Trophoblast cell (in vitro differentiated cells and primary cell): ENCODE measurements around the gene GARIN5A.

ENCODE experiments used
- DNase-seq, 2 donors: peaks; one replicate each; pipeline ENCODE4 v3.0.0-alpha.2; 2016
- H2AFZ ChIP-seq: 2 replicates; pipeline ENCODE4 v1.6.1; 2013; ENCODE audit warnings: low read length, moderate library complexity, mild to moderate bottlenecking; ENCODE audit not compliant: insufficient read depth, poor library complexity
- H2AK5ac ChIP-seq: 2 replicates; pipeline ENCODE4 v1.6.1; 2013; ENCODE audit warnings: mild to moderate bottlenecking, low read length
- H2BK120ac ChIP-seq: 2 replicates; pipeline ENCODE4 v1.6.1; 2013; ENCODE audit warnings: low read length, mild to moderate bottlenecking, moderate library complexity; ENCODE audit not compliant: insufficient read depth, poor library complexity
- H2BK12ac ChIP-seq: 2 replicates; pipeline ENCODE4 v1.6.1; 2013; ENCODE audit warnings: mild to moderate bottlenecking, low read length, moderate library complexity
- H2BK5ac ChIP-seq: 2 replicates; pipeline ENCODE4 v1.6.1; 2013; ENCODE audit warnings: low read length, low read depth, moderate library complexity, mild to moderate bottlenecking; ENCODE audit not compliant: poor library complexity
- H3K14ac ChIP-seq: 2 replicates; pipeline ENCODE4 v1.6.1; 2013; ENCODE audit warnings: mild to moderate bottlenecking, low read length
- H3K18ac ChIP-seq: 2 replicates; pipeline ENCODE4 v1.6.1; 2013; ENCODE audit warnings: mild to moderate bottlenecking, low read length
- H3K23ac ChIP-seq: 2 replicates; pipeline ENCODE4 v1.6.1; 2013; ENCODE audit warnings: low read length
- H3K27ac ChIP-seq: 2 replicates; pipeline ENCODE4 v1.5.1; 2013; ENCODE audit warnings: low read depth, mild to moderate bottlenecking, inconsistent platforms, low read length, moderate library complexity
- H3K27me3 ChIP-seq: 2 replicates; pipeline ENCODE4 v1.6.1; 2013; ENCODE audit warnings: inconsistent platforms, mild to moderate bottlenecking, low read length, moderate library complexity; ENCODE audit not compliant: insufficient read depth
- H3K36me3 ChIP-seq, 2 experiments: 1 replicate in 1 of 2; 2 replicates in 1 of 2; pipeline ENCODE4 v1.6.1; 2013; ENCODE audit warnings: low read length in 2 of 2, mild to moderate bottlenecking in 2 of 2, moderate library complexity in 1 of 2; ENCODE audit not compliant: insufficient read depth in 2 of 2, control insufficient read depth in 1 of 2
- H3K4ac ChIP-seq: 2 replicates; pipeline ENCODE4 v1.6.1; 2013; ENCODE audit warnings: low read depth, mild to moderate bottlenecking, low read length, moderate library complexity
- H3K4me1 ChIP-seq, 2 experiments: 1 replicate in 1 of 2; 2 replicates in 1 of 2; pipeline ENCODE4 v1.6.1; 2013; ENCODE audit warnings: low read length in 2 of 2, mild to moderate bottlenecking in 2 of 2, moderate library complexity in 1 of 2; ENCODE audit not compliant: insufficient read depth in 2 of 2, control insufficient read depth in 1 of 2
- H3K4me2 ChIP-seq: 2 replicates; pipeline ENCODE4 v1.6.1; 2013; ENCODE audit warnings: inconsistent platforms, mild to moderate bottlenecking, low read length, moderate library complexity
- H3K4me3 ChIP-seq: 2 replicates; pipeline ENCODE4 v1.5.1; 2013; ENCODE audit warnings: mild to moderate bottlenecking, low read depth, low read length, inconsistent platforms
- H3K79me1 ChIP-seq: one replicate; pipeline ENCODE4 v1.6.1; 2013; ENCODE audit warnings: low read length
- H3K79me2 ChIP-seq: 2 replicates; pipeline ENCODE4 v1.6.1; 2013; ENCODE audit warnings: low read length, mild to moderate bottlenecking; ENCODE audit not compliant: control insufficient read depth, insufficient read depth, poor library complexity
- H3K9ac ChIP-seq: 2 replicates; pipeline ENCODE4 v1.6.1; 2013; ENCODE audit warnings: mild to moderate bottlenecking, low read length
- H3K9me3 ChIP-seq: 2 replicates; pipeline ENCODE4 v1.6.1; 2013; ENCODE audit warnings: low read depth, mild to moderate bottlenecking, control low read depth, inconsistent platforms, low read length; ENCODE audit not compliant: insufficient read depth
- H4K12ac ChIP-seq: 2 replicates; pipeline ENCODE4 v1.6.1; 2013; ENCODE audit warnings: low read depth, mild to moderate bottlenecking, low read length, moderate library complexity
- H4K8ac ChIP-seq: 2 replicates; pipeline ENCODE4 v1.6.1; 2013; ENCODE audit warnings: low read depth, mild to moderate bottlenecking, low read length, moderate library complexity
- H4K91ac ChIP-seq: one replicate; pipeline ENCODE4 v1.6.1; 2013; ENCODE audit warnings: low read depth, mild to moderate bottlenecking, low read length, moderate library complexity
- WGBS: extraction: QIAGEN DNeasy Blood & Tissue Kit; methylation state at CpG from one replicate; pipeline ENCODE4 v1.1.7; 2013; ENCODE audit warnings: missing lambda C conversion rate; ENCODE audit not compliant: insufficient read length, insufficient coverage; ENCODE audit errors: extremely low coverage; 5-methylcytosine and 5-hydroxymethylcytosine counted together

Gene GARIN5A

DNA sequence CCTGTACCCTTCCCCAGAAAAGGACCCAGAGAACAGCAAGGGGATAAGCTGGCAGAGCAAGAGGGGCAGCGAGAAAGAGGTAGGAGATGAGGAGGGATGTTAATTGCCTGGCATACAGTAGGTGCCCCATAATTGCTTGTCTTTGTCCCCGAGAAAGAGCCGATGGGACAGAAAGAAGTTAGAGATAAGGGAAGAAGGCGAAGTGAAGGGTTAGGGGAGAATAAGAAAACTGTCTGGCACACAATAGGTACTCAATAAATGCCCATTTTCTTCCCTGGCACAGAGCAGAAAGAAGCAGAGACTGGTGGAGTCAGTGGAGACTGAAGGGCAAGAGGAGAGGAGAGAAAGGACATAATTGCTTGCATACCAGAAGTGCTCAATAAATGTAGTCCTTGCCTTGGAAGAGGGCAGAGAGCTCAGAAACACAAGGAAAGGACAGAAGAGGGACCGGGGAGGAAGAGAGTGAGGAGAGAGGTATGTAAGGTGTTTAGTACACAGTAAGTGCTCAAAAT is 18.4 kb upstream of the GARIN5A start:
- Histone ChIP-seq H3K9me3 (peaks cover 4% of the 10 kb centered on the region), H3K23ac (no peak overlapping the region)

DNA sequence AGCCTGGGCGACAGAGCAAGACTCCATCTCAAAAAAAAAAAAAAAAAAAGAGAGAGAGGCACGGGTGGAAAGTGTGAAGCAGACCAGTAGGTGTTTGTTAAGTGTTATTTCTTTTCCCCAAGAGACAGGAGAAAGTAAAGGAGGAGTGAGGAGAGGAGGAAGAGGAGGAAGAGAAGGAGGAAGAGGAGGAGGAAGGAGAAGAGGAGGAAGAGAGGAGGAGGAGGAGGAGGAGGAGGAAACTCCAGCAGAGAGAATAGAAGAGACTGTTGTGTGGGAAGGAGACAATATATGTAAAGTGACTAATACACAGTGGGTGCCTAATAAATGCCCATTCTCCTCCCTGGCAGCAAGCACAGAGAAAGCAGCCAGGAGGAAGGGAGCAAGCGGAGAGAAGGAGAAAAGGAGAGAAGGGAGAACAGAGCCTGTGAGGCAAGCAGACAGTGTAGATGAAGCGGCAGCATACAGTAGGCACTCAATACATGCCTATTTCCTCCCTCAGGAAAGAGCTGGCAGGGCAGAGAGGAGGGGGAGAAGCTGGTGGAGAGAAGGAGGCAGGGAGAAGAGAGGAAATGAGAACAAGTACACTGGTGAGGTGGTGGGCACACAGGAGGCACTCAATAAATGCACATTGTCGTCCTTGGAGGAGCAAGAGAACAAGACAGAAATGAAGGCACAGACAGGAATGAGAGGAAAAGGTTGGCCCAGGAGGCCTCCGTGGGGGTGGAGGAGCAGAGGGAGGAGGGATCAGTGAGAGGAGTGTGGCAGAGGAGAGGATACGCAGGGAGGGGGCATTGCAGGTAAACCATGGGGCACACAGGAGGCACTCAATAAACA is 17.8 kb upstream of the GARIN5A start:
- H2AK5ac ChIP-seq = no peak overlapping the region
- no CpG with 5 or more reads among the region's 7 CpGs for WGBS

More for the DNA sequence above, 18.4 kb upstream of the GARIN5A start:
- Histone ChIP-seq H2BK5ac (no peak overlapping the region), H3K14ac (no peak overlapping the region), H4K8ac (no peak overlapping the region), H3K4me2 (no peak overlapping the region), H2AFZ (no peak overlapping the region), H3K27me3 (peaks cover 2% of the 10 kb centered on the region), H4K91ac (no peak overlapping the region), H3K36me3 (peaks cover 4% of the 10 kb centered on the region in 2 experiments), H3K4me3 (no peak overlapping the region), H3K27ac (no peak overlapping the region), H3K79me2 (peaks cover 2% of the 10 kb centered on the region), H3K4ac (no peak overlapping the region), H3K18ac (no peak overlapping the region), H3K79me1 (peaks cover 12% of the 10 kb centered on the region), H4K12ac (no peak overlapping the region), H2AK5ac (no peak overlapping the region), H2BK120ac (no peak overlapping the region), H3K4me1 (peaks cover 9 to 20% of the 10 kb centered on the region in 2 experiments), H2BK12ac (no peak overlapping the region), H3K9ac (no peak overlapping the region)
- DNase-seq = no peak
- no CpG with 5 or more reads among the region's 5 CpGs for WGBS

DNA sequence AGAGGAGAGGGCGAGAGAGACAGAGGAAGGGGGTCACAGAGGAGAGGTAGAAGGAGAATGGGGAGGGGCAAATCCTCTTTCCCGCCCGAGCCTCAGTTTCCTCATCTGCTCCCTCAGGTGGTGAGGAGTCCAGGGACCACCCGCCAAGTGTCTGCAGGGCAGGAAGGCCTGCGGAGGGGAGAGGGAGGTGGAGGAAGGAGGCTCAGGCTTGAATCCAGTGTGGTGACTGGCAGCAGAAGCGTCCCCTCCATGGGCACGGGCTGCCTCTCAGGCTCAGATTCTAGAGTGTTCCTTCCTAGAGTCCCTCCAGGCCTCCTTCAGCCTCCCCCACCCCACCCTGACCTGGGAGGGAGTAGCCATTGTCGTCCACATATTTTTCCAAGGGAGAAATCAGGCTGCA is 16.5 kb upstream of the GARIN5A start:
- H3K23ac ChIP-seq = no peak overlapping the region
- H4K91ac ChIP-seq = no peak overlapping the region
- H3K79me1 ChIP-seq = peaks cover 8% of the 10 kb centered on the region
- no peak overlapping the region for H3K4me2 ChIP-seq
- H2BK120ac ChIP-seq = no peak overlapping the region
- H3K18ac ChIP-seq = no peak overlapping the region
- H4K12ac ChIP-seq = no peak overlapping the region
- no peak overlapping the region for H4K8ac ChIP-seq
- H3K4ac ChIP-seq = no peak overlapping the region
- no peak for DNase-seq
- no peak overlapping the region for H2BK12ac ChIP-seq
- no peak overlapping the region for H3K14ac ChIP-seq
- peaks cover 4% of the 10 kb centered on the region in 2 experiments for H3K36me3 ChIP-seq
- H2BK5ac ChIP-seq = no peak overlapping the region
- H3K9me3 ChIP-seq = peaks cover 4% of the 10 kb centered on the region
- H3K4me3 ChIP-seq = no peak overlapping the region
- H3K27me3 ChIP-seq = peaks cover 2% of the 10 kb centered on the region
- H3K9ac ChIP-seq = no peak overlapping the region
- H2AFZ ChIP-seq = no peak overlapping the region
- no peak overlapping the region for H2AK5ac ChIP-seq
- H3K4me1 ChIP-seq = peaks cover 10 to 24% of the 10 kb centered on the region in 2 experiments
- no peak overlapping the region for H3K27ac ChIP-seq
- no CpG with 5 or more reads among the region's 8 CpGs for WGBS
- H3K79me2 ChIP-seq = no peaks in the 10 kb centered on the region

More for the DNA sequence above, 17.8 kb upstream of the GARIN5A start:
- no peak overlapping the region for H2BK5ac ChIP-seq
- no peak for DNase-seq
- peaks cover 2% of the 10 kb centered on the region for H3K27me3 ChIP-seq
- no peak overlapping the region for H3K18ac ChIP-seq
- no peak overlapping the region for H3K27ac ChIP-seq
- no peak overlapping the region for H2AFZ ChIP-seq
- H3K79me1 ChIP-seq = peaks cover 8% of the 10 kb centered on the region
- H3K4me3 ChIP-seq = no peak overlapping the region
- no peak overlapping the region for H2BK12ac ChIP-seq
- H2BK120ac ChIP-seq = no peak overlapping the region
- peaks cover 8 to 20% of the 10 kb centered on the region in 2 experiments for H3K4me1 ChIP-seq
- H3K9ac ChIP-seq = no peak overlapping the region
- H3K23ac ChIP-seq = no peak overlapping the region
- no peak overlapping the region for H4K12ac ChIP-seq
- H3K4ac ChIP-seq = no peak overlapping the region
- no peak overlapping the region for H3K4me2 ChIP-seq
- no peak overlapping the region for H4K91ac ChIP-seq
- no peaks in the 10 kb centered on the region for H3K79me2 ChIP-seq
- no peak overlapping the region for H4K8ac ChIP-seq
- H3K9me3 ChIP-seq = peaks cover 4% of the 10 kb centered on the region
- H3K14ac ChIP-seq = no peak overlapping the region
- peaks cover 4% of the 10 kb centered on the region in 2 experiments for H3K36me3 ChIP-seq

DNA sequence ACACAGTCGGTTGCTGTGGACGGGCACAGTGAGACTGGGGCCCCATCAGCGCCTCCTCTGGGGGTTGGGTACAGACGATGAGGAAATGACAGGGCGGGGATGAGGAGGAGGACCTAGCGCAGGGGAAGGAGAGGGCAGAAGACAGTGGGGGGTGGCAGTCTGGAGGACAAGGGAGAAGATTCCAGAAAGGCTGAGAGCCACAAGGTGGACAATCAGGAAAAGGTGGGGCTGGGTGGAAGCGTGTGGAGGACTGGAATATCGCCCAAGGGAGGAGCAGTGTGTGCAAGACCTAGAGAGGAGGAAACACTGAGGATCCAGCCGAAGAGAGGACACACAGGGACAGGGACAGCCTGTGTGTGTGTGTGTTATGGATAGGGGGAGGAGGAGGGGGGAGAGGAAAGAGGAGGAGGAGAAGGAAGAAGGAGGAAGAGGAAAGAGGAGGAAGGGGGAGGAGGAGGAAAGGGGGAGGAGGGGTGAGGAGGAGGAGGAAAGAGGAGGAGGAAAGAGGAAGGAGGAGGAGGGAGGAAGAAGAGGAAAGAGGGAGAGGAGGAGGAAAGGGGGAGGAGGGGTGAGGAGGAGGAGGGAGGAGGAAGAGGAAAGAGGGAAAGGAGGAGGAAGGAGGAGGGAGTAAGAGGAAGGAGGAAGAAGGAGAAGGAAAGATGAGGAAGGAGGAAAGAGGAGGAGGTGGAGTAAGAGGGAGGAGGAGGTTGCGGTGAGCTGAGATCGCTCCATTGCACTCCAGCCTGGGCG is 15.8 kb upstream of the GARIN5A start:
- Histone ChIP-seq H3K9me3 (peaks cover 4% of the 10 kb centered on the region), H3K4me3 (no peak overlapping the region), H3K23ac (no peak overlapping the region), H3K14ac (no peak overlapping the region), H3K27me3 (peaks cover 2% of the 10 kb centered on the region), H2AFZ (no peak overlapping the region), H3K4me1 (peaks cover 10 to 24% of the 10 kb centered on the region in 2 experiments), H3K27ac (no peak overlapping the region), H3K36me3 (peaks cover 4% of the 10 kb centered on the region in 2 experiments), H3K4ac (no peak overlapping the region), H3K4me2 (no peak overlapping the region), H4K91ac (no peak overlapping the region), H3K9ac (no peak overlapping the region), H2BK12ac (no peak overlapping the region), H3K79me1 (peaks cover 8% of the 10 kb centered on the region), H4K12ac (no peak overlapping the region), H3K18ac (no peak overlapping the region), H2AK5ac (no peak overlapping the region), H4K8ac (no peak overlapping the region), H2BK5ac (no peak overlapping the region), H2BK120ac (no peak overlapping the region), H3K79me2 (no peaks in the 10 kb centered on the region)
- WGBS = no CpG with 5 or more reads among the region's 12 CpGs
- DNase-seq = no peak
